Caki2 (cell line): ENCODE results near the gene TENT4B. TPM values are rescaled to one million over a fixed set of nuclear protein-coding genes. Genes with fewer than 3 reads are reported as not detected.
"Not testable (repeated sequence)": the region's sequence is repeated elsewhere in the genome, so short reads cannot be mapped to it uniquely, and the experiment has no call there.

Source experiments
- DNase-seq: peaks from one replicate; pipeline ENCODE4 v3.0.0-alpha.2; 2015; ENCODE audit warnings: low read depth
- in situ Hi-C: cut with HindIII; loops from 2 replicates; pipeline ENCODE4 v1.10.0; 2016; ENCODE audit warnings: low sequenced_read_pairs, low pct_unique_long_range_greater_than_20kb, mixed read lengths
- total RNA-seq: library from RNA; depleted of rRNA; stranded (reverse); fragments of >200 nt; shearing (Covaris generic); gene quantifications from 2 replicates; pipeline ENCODE4 v1.2.3, GENCODE V29; 2014; ENCODE audit warnings: low replicate concordance

Gene TENT4B
- total RNA-seq, 1 experiment from 2014 or later: 4.2 TPM

GRCh38 chr16:50152351-50152806 lies 727 bp upstream of the TENT4B start:
- DNase-seq: no peak
- in situ Hi-C loops: no loop called here

DNA sequence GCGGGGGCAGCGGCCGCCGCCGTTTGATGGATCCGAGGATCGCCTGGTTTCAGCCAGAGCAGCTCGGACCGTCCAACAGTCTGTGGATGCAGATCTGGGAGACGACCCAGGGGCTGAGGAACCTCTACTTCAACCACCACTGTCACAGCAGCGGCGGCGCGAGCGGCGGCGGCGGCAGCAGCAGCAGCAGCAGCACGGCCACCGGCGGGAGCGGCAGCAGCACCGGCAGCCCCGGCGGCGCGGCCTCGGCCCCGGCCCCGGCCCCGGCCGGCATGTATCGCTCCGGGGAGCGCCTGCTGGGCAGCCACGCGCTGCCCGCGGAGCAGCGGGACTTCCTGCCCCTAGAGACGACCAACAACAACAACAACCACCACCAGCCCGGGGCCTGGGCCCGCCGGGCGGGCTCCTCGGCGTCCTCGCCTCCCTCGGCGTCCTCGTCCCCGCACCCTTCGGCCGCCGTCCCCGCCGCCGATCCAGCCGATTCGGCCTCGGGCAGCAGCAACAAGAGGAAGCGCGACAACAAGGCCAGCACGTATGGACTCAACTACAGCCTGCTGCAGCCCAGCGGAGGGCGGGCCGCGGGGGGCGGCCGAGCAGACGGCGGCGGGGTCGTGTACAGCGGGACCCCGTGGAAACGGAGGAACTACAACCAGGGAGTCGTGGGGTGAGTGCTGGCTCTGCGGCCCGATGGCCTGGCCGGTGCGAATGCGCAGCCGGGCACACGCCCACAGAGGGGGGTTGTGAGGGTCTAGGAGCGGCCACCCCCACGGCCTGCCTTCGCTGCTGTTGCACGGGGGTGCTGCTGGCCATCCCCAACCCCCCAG lies 702 bp downstream of the TENT4B start:
- DNase-seq: peak; percentile 20
- in situ Hi-C loops: no loop called here

DNA sequence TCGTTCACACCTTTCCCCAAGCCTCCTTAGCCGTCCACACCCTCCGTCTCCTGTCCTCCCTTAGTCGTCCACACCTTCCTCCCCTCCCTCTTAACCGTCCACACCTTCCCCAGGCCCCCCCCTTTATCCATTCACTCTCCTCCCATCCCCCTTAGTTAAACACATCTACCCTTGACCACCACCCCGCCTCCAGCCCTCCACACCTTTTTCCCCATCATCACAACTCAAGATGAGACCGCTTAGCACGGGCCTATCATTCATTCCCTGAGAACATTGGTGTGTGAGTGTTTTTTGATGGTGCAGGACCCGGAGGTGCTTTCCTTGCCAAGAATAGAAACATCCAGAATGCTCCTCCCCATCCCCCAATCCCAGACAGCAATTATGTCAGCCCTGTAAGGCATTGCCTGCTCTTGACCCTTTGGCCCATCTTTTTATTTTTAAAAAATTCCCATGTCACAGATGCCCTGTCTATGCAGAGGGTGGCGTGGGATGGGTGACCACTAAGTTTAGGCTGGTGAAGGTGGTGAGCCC lies 1.4 kb downstream of the TENT4B start:
- in situ Hi-C loops: no loop called here
- DNase-seq: no peak

DNA sequence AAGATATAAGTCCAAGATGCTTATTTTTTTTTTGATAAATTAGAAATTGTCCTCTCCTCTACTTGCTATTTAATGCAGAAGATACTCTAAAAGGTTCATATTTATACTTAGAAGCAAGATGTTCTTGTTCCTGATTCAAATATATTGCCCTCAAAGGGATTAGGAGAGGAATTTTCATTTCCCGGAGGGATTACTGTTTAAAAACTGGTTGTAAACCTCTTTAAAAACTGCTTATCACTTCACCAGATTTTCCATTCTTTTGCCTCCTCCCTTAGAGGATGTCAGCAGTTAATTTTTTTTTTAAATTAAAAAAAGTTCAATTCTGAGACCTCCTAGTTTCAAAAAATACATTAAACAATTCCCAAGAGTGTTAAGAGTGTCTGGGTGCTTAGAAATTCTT lies 2.8 kb downstream of the TENT4B start:
- DNase-seq: no peak
- in situ Hi-C loops: no loop called here

DNA sequence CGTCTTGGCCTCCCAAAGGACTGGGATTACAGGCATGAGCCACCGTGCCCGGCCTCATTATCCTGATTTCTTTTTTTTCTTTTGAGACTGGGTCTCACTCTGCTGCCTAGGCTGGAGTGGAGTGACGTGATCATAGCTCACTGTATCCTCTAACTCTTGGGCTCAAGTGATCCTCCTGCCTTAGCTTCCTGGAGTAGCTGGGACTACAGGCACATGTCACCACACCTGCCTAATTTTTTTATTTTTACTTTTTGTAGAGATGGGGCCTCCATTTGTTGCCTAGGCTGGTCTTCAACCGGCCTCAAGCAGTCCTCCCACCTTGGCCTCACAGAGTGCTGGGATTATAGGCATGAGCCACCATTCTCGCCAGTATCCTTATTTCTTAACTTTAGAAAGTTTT lies 3.5 kb downstream of the TENT4B start:
- no peak for DNase-seq
- in situ Hi-C loops: no loop called here

- no peak for DNase-seq
- in situ Hi-C loops: no loop called here
Observed at GRCh38 chr16:50160495-50161164, 7.5 kb downstream of the TENT4B start.

DNA sequence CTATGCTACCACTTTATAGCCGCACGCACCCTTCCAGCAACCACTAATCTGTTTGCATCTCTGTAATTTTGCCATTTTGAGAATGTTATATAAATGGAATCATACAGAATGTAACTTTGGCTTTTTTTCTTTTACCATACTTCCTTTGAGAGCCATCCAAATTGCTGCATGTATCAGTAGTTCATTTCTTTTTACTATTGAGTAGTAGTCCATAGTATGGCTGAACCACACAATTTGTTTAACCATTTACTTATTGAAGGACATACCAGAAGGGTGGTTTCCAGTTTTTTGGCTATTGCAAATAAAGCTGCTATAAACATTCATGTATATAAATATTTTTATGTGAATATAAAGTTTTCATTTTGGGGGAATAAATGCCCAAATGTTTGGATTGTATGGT lies 8.8 kb downstream of the TENT4B start:
- in situ Hi-C loops: no loop called here
- no peak for DNase-seq

- no peak for DNase-seq
Observed at GRCh38 chr16:50165473-50165872, 12.4 kb downstream of the TENT4B start.

GRCh38 chr16:50166511-50167500 lies 13.7 kb downstream of the TENT4B start:
- DNase-seq: peak; percentile 16
- in situ Hi-C loops: no loop called here

More at GRCh38 chr16:50165473-50165872, 12.4 kb downstream of the TENT4B start:
- in situ Hi-C loops: no loop called here

GRCh38 chr16:50167556-50167955 lies 14.4 kb downstream of the TENT4B start:
- DNase-seq: peak; percentile 33
- in situ Hi-C loops: no loop called here

DNA sequence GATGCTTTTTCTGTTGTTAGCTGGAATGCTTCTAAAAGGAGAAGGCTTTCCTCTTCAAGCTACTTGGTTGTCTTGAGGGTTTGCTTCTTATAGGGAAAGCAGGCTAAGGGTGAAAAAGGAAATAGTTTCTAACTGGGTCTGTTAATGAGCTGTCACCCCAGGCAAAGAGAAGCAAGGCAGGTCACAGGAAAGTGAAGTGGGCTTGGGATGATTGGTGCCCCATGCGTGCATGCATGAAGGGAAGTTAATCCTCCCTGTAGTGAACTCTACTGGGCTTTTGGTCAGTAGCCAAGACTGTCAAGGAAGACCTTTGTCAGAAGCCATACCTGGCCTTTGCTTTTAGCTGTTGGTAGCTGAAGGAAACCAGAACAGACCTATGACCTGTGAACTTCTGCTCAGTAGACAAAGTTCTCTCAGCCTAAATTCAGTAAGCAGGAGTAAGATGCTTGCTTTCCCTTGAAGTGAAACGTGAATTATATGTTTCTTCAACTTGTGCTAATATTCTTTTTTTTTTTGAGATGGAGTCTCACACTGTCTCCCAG lies 16.5 kb downstream of the TENT4B start:
- in situ Hi-C loops: no loop called here
- DNase-seq: peak; percentile 34

- in situ Hi-C loops, DNase-seq: not testable (repeated sequence)
Observed at GRCh38 chr16:50171773-50172172, 18.7 kb downstream of the TENT4B start.

DNA sequence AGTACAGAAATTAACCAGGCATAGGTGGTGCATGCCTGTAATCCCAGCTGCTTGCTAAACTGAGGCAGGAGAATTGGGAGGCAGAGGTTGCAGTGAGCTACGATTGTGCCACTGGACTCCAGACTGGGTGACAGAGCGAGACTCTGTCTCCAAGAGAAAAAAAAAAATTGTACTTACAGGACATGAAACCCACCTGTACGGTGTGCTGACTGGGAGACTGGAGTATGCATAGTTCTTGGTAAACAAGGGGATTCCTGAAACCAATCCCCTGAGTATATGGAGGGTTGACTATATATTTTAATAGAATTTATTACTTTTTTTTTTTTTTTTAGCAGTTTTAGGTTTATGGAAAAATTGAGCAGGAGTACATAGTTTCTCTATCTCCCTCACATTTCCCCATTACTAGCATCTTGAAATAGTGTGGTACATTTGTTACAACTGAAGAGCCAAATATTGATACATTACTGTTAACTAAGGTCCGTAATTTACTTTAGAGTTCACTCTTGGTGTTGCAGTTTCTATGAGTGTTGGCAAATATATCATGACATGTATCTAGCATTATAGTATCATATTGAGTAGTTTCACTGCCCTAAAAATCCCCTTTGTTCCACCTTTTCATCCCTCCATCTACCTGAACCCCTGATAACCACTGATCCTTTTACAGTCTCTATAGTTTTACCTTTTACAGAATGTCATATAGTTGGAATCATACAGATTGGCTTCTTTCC lies 19.3 kb downstream of the TENT4B start:
- in situ Hi-C loops: no loop called here
- no peak for DNase-seq

- DNase-seq: no peak
- in situ Hi-C loops: no loop called here
Observed at GRCh38 chr16:50173316-50173715, 20.2 kb downstream of the TENT4B start.

GRCh38 chr16:50178491-50178941 lies 25.4 kb downstream of the TENT4B start:
- DNase-seq: no peak
- in situ Hi-C loops: no loop called here

GRCh38 chr16:50182441-50182840 lies 29.3 kb downstream of the TENT4B start:
- in situ Hi-C loops: no loop called here
- DNase-seq: no peak

DNA sequence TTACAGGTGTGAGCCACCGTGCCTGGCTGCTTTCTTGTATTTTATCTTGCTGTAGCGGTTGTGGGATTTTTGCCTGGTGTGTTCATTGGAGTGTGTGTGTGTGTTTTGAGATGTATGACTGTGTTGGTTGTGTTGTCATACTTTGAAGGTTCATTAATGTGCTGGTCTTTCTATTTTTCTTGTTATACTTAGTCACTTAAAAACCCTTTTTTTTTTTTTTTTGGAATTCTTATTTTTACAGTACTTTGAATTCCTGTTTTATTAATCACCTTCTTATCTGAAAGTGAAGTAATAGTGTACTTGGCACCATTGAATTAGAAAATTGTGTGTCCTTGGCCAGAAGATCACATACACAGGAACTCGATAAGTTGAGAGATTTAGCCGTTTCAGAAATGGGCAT lies 30.2 kb downstream of the TENT4B start:
- peak; percentile 77 for DNase-seq
- in situ Hi-C loops: no loop called here
